WTC11 (cell line): Measurements from ENCODE around the gene ARHGAP26. TPM values are rescaled to one million over a fixed set of nuclear protein-coding genes. Genes with fewer than 3 reads are reported as not detected.

ENCODE experiments used
- ATAC-seq: fragments of 200-7000 bp; cut with Tn5 transposase; 2 replicates; pipeline ENCODE4 v1.10.0; 2021; ENCODE audit warnings: mild to moderate bottlenecking, moderate library complexity
- CTCF ChIA-PET: fragments of 300-600 bp; sonication (Branson Sonifier 250); formaldehyde crosslinking; loops from one replicate; lab custom pipeline; 2021; ENCODE audit warnings: antibody characterized with exemption; lab: Charles Lee
- POLR2A ChIA-PET: fragments of 350-600 bp; sonication (Branson Sonifier 250); formaldehyde crosslinking; loops from one replicate; lab custom pipeline; 2021; ENCODE audit warnings: antibody characterized with exemption; lab: Charles Lee
- DNase-seq: peaks from one replicate; pipeline ENCODE4 v3.0.0; 2021; ENCODE audit warnings: low spot score
- H3K27ac Mint-ChIP-seq: 2 replicates; pipeline ENCODE4 v1.8.0; 2021; ENCODE audit warnings: mixed read lengths
- H3K27me3 Mint-ChIP-seq: 2 replicates; pipeline ENCODE4 v1.8.0; 2021; ENCODE audit warnings: low read depth, mild to moderate bottlenecking, moderate library complexity, mixed read lengths
- H3K36me3 Mint-ChIP-seq: 2 replicates; pipeline ENCODE4 v1.8.0; 2021; ENCODE audit warnings: mixed read lengths
- H3K4me1 Mint-ChIP-seq: 2 replicates; pipeline ENCODE4 v1.8.0; 2022; ENCODE audit warnings: mixed read lengths
- H3K4me3 Mint-ChIP-seq: 2 replicates; pipeline ENCODE4 v1.8.0; 2021; ENCODE audit warnings: mild to moderate bottlenecking, moderate library complexity, mixed read lengths
- H3K9me3 Mint-ChIP-seq: 2 replicates; pipeline ENCODE4 v1.8.0; 2021; ENCODE audit warnings: mixed read lengths
- CREM ChIP-seq: sonication (generic); formaldehyde crosslinking; IDR thresholded peaks from 2 replicates; pipeline ENCODE4 v1.8.1; 2022; ENCODE audit warnings: mild to moderate bottlenecking, missing genetic modification reagents, moderate library complexity
- E2F1 ChIP-seq: sonication (generic); formaldehyde crosslinking; IDR thresholded peaks from 2 replicates; pipeline ENCODE4 v1.8.0; 2022; ENCODE audit warnings: mild to moderate bottlenecking, missing genetic modification reagents
- ELF4 ChIP-seq: sonication (generic); formaldehyde crosslinking; IDR thresholded peaks from 2 replicates; pipeline ENCODE4 v1.8.1; 2022; ENCODE audit warnings: low read depth, mild to moderate bottlenecking, moderate library complexity, missing genetic modification reagents
- EMX1 ChIP-seq: fragments of 250-450 bp; sonication (Bioruptor Pico); IDR thresholded peaks from 2 replicates; pipeline ENCODE4 v1.8.0; 2021; ENCODE audit warnings: mild to moderate bottlenecking
- ETV6 ChIP-seq: sonication (generic); formaldehyde crosslinking; IDR thresholded peaks from 2 replicates; pipeline ENCODE4 v1.8.1; 2022; ENCODE audit warnings: mild to moderate bottlenecking, missing genetic modification reagents
- FOXJ3 ChIP-seq: sonication (generic); formaldehyde crosslinking; IDR thresholded peaks from 2 replicates; pipeline ENCODE4 v1.9.0; 2021; ENCODE audit warnings: missing genetic modification reagents, mild to moderate bottlenecking, borderline replicate concordance
- IRF1 ChIP-seq: sonication (generic); formaldehyde crosslinking; IDR thresholded peaks from 2 replicates; pipeline ENCODE4 v1.8.0; 2023; ENCODE audit warnings: missing genetic modification reagents
- IRF2 ChIP-seq: sonication (generic); formaldehyde crosslinking; IDR thresholded peaks from 2 replicates; pipeline ENCODE4 v1.8.0; 2022; ENCODE audit warnings: low read depth, missing genetic modification reagents, borderline replicate concordance
- JUN ChIP-seq: sonication (generic); formaldehyde crosslinking; IDR thresholded peaks from 2 replicates; pipeline ENCODE4 v1.8.0; 2023; ENCODE audit warnings: mild to moderate bottlenecking, missing genetic modification reagents
- NFYB ChIP-seq: sonication (generic); formaldehyde crosslinking; conservative IDR thresholded peaks from 2 replicates; pipeline ENCODE4 v1.8.0; 2022; ENCODE audit warnings: low read depth, missing genetic modification reagents
- NR2C2 ChIP-seq: sonication (generic); formaldehyde crosslinking; IDR thresholded peaks from 2 replicates; pipeline ENCODE4 v1.8.0; 2022; ENCODE audit warnings: mild to moderate bottlenecking, missing genetic modification reagents
- OVOL2 ChIP-seq: fragments of 250-450 bp; sonication (Bioruptor Pico); IDR thresholded peaks from 2 replicates; pipeline ENCODE4 v1.9.0; 2021; ENCODE audit warnings: mild to moderate bottlenecking, borderline replicate concordance
- RORB ChIP-seq: fragments of 250-450 bp; sonication (Bioruptor Pico); IDR thresholded peaks from 2 replicates; pipeline ENCODE4 v1.9.0; 2021; ENCODE audit warnings: mild to moderate bottlenecking
- USF1 ChIP-seq: sonication (generic); formaldehyde crosslinking; IDR thresholded peaks from 2 replicates; pipeline ENCODE4 v1.8.0; 2022; ENCODE audit warnings: mild to moderate bottlenecking, missing genetic modification reagents
- ZBTB21 ChIP-seq: sonication (generic); formaldehyde crosslinking; IDR thresholded peaks from 2 replicates; pipeline ENCODE4 v1.8.1; 2023; ENCODE audit warnings: mild to moderate bottlenecking, missing genetic modification reagents, borderline replicate concordance
- ZNF138 ChIP-seq: sonication (generic); formaldehyde crosslinking; conservative IDR thresholded peaks from 2 replicates; pipeline ENCODE4 v1.8.1; 2022; ENCODE audit warnings: mild to moderate bottlenecking, moderate library complexity, missing genetic modification reagents
- ZNF317 ChIP-seq: sonication (generic); formaldehyde crosslinking; IDR thresholded peaks from 2 replicates; pipeline ENCODE4 v1.8.1; 2023; ENCODE audit warnings: low read depth, mild to moderate bottlenecking, moderate library complexity, missing genetic modification reagents, borderline replicate concordance
- ZNF416 ChIP-seq: fragments of 250-450 bp; sonication (Bioruptor Pico); IDR thresholded peaks from 2 replicates; pipeline ENCODE4 v1.9.0; 2021; ENCODE audit warnings: mild to moderate bottlenecking, inconsistent platforms
- ZNF512 ChIP-seq: sonication (generic); formaldehyde crosslinking; IDR thresholded peaks from 2 replicates; pipeline ENCODE4 v1.8.1; 2022; ENCODE audit warnings: missing genetic modification reagents, borderline replicate concordance
- total RNA-seq: library from RNA; stranded (reverse); gene quantifications from 3 replicates; pipeline ENCODE4 v1.2.3, GENCODE V29; 2021
- TF ChIP-seq, protein P1 (sequence below): sonication (generic); formaldehyde crosslinking; IDR thresholded peaks from 2 replicates; pipeline ENCODE4 v1.8.1; 2023; ENCODE audit warnings: mild to moderate bottlenecking, missing genetic modification reagents, borderline replicate concordance
- TF ChIP-seq, protein P2 (sequence below): sonication (generic); formaldehyde crosslinking; IDR thresholded peaks from 2 replicates; pipeline ENCODE4 v1.8.1; 2023; ENCODE audit warnings: mild to moderate bottlenecking, missing genetic modification reagents
- TF ChIP-seq, protein P3 (sequence below): sonication (generic); formaldehyde crosslinking; IDR thresholded peaks from 2 replicates; pipeline ENCODE4 v1.8.1; 2022; ENCODE audit warnings: low read depth, mild to moderate bottlenecking, moderate library complexity, missing genetic modification reagents, borderline replicate concordance
- TF ChIP-seq, protein P4 (sequence below): sonication (generic); formaldehyde crosslinking; IDR thresholded peaks from 2 replicates; pipeline ENCODE4 v1.8.1; 2023; ENCODE audit warnings: mild to moderate bottlenecking, moderate library complexity, missing genetic modification reagents

ARHGAP26 gene
- total RNA-seq, 1 experiment from 2014 or later: 22.3 TPM

GRCh38 chr5:142777850-142778249 lies 7.7 kb downstream of the ARHGAP26 start:
- Mint-ChIP-seq H3K4me3 (no peak overlapping the region), H3K36me3 (no peaks in the 10 kb centered on the region)
- CTCF ChIA-PET: interaction anchor here (1.1 to 2.4 kb wide), 2 partner anchors 89 to 111 kb away, joined by 5 to 8 read pairs; no protein-coding TSS in a partner anchor
- no peak for TF ChIP-seq USF1 (CRISPR knock-in tag)
- no peak for TF ChIP-seq ELF4 (CRISPR knock-in tag)
- no peak for TF ChIP-seq RORB (CRISPR knock-in tag)
- TF ChIP-seq ETV6 (CRISPR knock-in tag): no peak
- TF ChIP-seq IRF2 (CRISPR knock-in tag): no peak
- no peak for TF ChIP-seq NR2C2
- TF ChIP-seq FOXJ3 (CRISPR knock-in tag): no peak
- TF ChIP-seq EMX1 (CRISPR knock-in tag): no peak
- TF ChIP-seq ZNF138: no peak
- no peak for TF ChIP-seq CREM
- no peak for TF ChIP-seq ZNF416 (CRISPR knock-in tag)
- TF ChIP-seq IRF1: no peak
- TF ChIP-seq ZBTB21: no peak
- no peak for TF ChIP-seq JUN (CRISPR knock-in tag)
- TF ChIP-seq, protein P1, sequence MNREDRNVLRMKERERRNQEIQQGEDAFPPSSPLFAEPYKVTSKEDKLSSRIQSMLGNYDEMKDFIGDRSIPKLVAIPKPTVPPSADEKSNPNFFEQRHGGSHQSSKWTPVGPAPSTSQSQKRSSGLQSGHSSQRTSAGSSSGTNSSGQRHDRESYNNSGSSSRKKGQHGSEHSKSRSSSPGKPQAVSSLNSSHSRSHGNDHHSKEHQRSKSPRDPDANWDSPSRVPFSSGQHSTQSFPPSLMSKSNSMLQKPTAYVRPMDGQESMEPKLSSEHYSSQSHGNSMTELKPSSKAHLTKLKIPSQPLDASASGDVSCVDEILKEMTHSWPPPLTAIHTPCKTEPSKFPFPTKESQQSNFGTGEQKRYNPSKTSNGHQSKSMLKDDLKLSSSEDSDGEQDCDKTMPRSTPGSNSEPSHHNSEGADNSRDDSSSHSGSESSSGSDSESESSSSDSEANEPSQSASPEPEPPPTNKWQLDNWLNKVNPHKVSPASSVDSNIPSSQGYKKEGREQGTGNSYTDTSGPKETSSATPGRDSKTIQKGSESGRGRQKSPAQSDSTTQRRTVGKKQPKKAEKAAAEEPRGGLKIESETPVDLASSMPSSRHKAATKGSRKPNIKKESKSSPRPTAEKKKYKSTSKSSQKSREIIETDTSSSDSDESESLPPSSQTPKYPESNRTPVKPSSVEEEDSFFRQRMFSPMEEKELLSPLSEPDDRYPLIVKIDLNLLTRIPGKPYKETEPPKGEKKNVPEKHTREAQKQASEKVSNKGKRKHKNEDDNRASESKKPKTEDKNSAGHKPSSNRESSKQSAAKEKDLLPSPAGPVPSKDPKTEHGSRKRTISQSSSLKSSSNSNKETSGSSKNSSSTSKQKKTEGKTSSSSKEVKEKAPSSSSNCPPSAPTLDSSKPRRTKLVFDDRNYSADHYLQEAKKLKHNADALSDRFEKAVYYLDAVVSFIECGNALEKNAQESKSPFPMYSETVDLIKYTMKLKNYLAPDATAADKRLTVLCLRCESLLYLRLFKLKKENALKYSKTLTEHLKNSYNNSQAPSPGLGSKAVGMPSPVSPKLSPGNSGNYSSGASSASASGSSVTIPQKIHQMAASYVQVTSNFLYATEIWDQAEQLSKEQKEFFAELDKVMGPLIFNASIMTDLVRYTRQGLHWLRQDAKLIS (CRISPR knock-in tag): no peak
- no peak for TF ChIP-seq ZNF512 (CRISPR knock-in tag)
- no peak for TF ChIP-seq E2F1 (CRISPR knock-in tag)
- TF ChIP-seq, all 79 proteins: peak for 0
- Mint-ChIP-seq H3K27ac (no peak overlapping the region), H3K9me3 (no peaks in the 10 kb centered on the region), H3K27me3 (no peaks in the 10 kb centered on the region), H3K4me1 (peaks cover 50% of the 10 kb centered on the region)
- ATAC-seq: no peak
- no peak for DNase-seq
- POLR2A ChIA-PET: interaction anchor here (0.6 kb wide), 1 partner anchor 14 kb away, joined by 6 read pairs; no protein-coding TSS in a partner anchor

GRCh38 chr5:142779163-142779840 lies 9.1 kb downstream of the ARHGAP26 start:
- Mint-ChIP-seq H3K4me1 (peaks cover 57% of the 10 kb centered on the region), H3K36me3 (no peaks in the 10 kb centered on the region), H3K9me3 (no peaks in the 10 kb centered on the region), H3K4me3 (no peak overlapping the region), H3K27me3 (no peaks in the 10 kb centered on the region), H3K27ac (peak overlapping the region; percentile 58)
- no peak for DNase-seq
- no peak; the same call in 1 of the 2 replicates for ATAC-seq
- CTCF ChIA-PET: interaction anchor here (0.6 to 5.0 kb wide), 8 partner anchors 8 to 110 kb away, joined by 3 to 26 read pairs (median 4); partner anchors contain the start of gene ARHGAP26
- POLR2A ChIA-PET: interaction anchor here (1.0 kb wide), 1 partner anchor 8 kb away, joined by 4 read pairs; the partner anchor contains the start of gene ARHGAP26
- TF ChIP-seq EMX1 (CRISPR knock-in tag): no peak
- TF ChIP-seq, protein P2, sequence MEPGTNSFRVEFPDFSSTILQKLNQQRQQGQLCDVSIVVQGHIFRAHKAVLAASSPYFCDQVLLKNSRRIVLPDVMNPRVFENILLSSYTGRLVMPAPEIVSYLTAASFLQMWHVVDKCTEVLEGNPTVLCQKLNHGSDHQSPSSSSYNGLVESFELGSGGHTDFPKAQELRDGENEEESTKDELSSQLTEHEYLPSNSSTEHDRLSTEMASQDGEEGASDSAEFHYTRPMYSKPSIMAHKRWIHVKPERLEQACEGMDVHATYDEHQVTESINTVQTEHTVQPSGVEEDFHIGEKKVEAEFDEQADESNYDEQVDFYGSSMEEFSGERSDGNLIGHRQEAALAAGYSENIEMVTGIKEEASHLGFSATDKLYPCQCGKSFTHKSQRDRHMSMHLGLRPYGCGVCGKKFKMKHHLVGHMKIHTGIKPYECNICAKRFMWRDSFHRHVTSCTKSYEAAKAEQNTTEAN (CRISPR knock-in tag): no peak
- TF ChIP-seq ZNF317 (CRISPR knock-in tag): no peak
- no peak for TF ChIP-seq NFYB
- TF ChIP-seq OVOL2 (CRISPR knock-in tag): no peak
- TF ChIP-seq, protein P3, sequence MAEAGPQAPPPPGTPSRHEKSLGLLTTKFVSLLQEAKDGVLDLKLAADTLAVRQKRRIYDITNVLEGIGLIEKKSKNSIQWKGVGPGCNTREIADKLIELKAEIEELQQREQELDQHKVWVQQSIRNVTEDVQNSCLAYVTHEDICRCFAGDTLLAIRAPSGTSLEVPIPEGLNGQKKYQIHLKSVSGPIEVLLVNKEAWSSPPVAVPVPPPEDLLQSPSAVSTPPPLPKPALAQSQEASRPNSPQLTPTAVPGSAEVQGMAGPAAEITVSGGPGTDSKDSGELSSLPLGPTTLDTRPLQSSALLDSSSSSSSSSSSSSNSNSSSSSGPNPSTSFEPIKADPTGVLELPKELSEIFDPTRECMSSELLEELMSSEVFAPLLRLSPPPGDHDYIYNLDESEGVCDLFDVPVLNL (CRISPR knock-in tag): no peak
- TF ChIP-seq, protein P4, sequence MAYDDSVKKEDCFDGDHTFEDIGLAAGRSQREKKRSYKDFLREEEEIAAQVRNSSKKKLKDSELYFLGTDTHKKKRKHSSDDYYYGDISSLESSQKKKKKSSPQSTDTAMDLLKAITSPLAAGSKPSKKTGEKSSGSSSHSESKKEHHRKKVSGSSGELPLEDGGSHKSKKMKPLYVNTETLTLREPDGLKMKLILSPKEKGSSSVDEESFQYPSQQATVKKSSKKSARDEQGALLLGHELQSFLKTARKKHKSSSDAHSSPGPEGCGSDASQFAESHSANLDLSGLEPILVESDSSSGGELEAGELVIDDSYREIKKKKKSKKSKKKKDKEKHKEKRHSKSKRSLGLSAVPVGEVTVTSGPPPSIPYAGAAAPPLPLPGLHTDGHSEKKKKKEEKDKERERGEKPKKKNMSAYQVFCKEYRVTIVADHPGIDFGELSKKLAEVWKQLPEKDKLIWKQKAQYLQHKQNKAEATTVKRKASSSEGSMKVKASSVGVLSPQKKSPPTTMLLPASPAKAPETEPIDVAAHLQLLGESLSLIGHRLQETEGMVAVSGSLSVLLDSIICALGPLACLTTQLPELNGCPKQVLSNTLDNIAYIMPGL (CRISPR knock-in tag): no peak
